ENCODE results near the gene C20orf144.

Gene C20orf144

DNA sequence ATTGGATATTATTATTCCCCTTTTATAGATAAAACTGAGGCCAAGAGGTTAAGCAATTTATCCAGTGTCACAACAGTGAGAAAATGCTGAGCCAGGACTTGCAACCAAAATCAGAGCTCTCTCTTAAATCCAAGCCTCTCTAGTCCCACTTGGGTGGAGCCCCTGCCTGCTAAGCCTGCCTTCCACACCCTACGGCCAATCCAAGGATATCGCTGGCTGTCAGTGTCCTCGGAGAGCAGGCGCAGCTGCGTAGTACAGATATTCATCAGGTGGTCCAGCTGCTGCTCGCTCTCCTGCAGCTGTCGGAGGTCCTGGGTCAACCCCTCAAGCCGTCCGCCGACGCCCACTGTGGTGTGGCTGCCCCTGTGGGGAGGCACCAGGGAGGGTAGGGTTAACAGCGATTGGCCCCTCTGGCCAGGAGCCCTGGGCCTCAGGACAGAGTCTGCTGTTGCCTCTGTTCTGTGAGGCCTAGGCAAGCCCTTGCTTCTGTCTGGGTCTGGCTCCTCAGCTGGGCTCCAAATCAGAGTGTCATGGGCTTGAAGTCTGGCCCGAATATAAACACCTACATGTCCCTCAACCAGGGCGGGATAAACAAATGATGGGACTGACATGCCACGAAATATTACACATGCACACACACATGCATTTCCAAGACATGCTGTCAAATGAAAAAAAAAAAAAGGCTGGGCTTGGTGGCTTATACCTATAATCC, 16.0 kb downstream of the C20orf144 start:
- no peak for DNase-seq

DNA sequence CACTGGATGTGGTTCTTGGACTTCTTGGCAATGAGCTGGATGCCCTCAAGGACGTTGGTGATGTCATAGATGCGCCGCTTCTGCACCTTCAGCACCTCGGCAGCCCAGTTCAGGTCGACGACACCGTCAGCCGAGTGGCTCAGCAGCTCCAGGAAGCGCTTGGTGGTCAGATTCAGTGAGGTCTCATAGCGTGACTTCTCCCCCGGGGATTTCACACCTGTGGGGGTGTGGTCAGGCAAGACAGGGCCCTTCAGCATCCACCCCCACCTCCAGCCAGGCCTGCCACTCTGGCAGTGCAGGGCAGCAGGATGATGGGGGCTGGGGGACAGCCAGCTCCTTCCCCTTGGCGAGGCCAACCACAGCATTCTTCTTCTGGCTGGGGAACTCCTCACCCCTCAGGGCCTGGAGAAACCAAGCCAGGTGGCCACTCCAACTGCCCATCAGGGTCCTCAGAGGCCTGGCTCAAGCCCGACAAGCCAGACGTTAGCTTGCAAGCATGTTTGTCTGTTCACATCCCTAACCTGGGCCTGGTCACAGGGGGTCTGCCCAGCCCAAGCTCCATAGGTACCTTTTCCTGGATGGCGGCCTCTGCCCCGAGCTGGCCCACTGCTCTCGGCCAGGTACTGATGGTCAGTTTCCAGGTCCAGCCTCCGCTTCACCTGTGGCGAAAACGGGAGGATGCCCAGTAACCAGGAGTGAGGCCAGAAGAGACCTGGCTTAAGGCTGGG, 17.8 kb downstream of the C20orf144 start:
- peak; percentile 66 to 73 for DNase-seq

- no peak for DNase-seq
These were observed 18.6 kb downstream of the C20orf144 start for GRCh38 chr20:33680686-33681085.

DNA sequence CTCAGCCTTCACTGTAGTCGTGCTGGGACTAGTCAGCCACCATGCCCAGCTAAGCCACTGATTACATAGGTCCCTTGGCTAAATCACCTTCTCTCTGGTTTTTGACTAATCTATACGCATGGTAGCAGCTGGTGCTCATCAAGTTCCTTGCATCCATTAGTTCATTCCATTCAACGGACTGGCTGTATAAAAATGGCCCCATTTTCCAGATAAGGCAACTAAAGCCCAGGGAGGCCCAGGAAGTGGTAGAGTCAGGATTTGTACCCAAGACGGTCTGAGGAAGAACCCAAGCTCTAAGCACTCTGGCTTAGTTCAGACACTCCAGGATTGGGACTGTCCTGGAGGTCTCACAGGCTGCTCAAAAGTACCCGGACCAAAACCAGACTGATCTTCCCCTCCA, 19.2 kb downstream of the C20orf144 start:
- no peak for DNase-seq

GRCh38 chr20:33681728-33682353, 19.7 kb downstream of the C20orf144 start:
- no peak for DNase-seq

GRCh38 chr20:33684533-33685327, 22.6 kb downstream of the C20orf144 start:
- DNase-seq: no peak

DNA sequence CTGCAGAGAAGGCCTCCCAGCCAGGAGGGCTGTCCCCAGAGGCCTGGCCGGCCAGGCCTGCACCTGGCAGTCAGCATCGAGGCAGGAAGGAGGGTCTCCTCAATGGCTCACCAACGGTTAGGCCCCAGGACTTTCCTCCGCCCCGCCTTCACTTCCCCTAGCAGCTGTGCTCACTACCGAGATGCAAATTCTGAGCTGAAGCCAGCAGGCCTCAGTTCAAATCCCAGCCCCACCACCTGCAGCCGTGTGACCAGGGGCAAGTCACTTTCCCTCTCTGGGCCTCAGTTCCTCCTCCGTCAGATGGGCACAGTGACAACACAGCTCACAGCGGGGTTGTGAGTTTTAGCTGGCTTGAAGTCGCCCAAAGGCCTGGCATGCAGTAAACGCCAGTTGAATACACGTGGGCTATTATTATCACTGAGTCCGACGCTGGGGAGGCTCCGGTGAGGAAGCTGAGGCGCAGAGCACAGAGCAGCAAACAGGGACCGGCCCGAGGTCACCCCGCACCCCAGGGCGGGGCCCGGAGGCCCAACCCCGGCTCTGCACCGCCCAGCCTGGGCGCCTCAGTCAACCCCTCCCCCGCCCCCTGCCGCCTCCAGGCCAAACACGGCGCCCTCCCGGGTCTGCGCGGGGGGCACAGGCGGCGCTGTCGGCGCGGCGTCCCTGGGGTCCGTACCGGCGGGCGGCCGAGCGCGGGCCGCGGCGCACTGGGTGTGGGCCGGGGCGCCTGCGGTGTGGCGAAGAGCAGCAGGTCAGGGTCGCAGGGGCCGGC, 23.4 kb downstream of the C20orf144 start:
- peak; percentile 36 to 43 for DNase-seq

DNA sequence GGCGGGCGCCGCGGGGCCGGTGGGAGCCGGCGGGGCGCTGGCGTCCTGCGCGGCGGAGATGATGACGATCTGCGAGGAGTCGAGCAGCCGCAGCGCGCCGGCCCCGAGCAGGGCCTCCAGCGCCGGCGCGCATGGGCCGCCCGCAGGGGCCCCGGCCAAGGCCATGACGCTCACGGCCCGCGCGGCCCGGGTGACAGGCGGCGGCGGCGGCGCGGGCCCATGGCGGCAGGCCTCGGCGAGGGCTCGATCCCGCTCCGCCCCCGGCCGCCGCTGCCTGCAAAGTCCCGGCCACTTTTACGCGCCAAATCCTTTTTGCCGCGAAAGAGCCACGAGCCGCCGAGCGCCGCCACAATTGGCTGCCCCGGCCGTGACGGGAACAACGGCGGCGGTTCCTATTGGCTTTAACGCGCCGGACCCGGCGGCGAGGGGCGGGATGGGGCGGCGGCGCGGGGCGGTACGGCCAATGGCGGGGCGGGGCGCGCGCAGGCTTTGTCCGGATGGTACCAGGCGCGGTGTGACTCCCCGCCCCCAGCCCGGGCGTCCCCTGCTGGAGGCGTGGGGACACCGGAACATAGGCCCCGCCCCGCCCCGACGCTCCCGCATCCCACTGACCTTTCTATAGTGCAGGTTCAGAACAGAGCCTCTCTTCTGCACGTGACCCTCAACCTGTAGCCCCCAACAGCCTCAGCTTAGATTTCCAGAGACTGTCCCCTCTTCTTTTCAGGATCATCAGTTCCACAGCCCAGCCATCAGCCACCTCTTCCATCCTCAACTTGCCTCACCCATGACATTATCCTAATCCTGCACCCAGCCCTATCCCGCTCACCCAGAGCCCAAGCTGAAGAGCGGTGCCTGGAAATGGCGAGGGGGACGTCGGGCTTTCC, 24.2 kb downstream of the C20orf144 start, which contains the start of gene E2F1:
TSS of gene E2F1 (minus strand) at position 286 of the 884 bp plus-strand sequence. CDS start at position 165, 121 bp downstream.
- DNase-seq: peak; percentile 94 to 95

DNA sequence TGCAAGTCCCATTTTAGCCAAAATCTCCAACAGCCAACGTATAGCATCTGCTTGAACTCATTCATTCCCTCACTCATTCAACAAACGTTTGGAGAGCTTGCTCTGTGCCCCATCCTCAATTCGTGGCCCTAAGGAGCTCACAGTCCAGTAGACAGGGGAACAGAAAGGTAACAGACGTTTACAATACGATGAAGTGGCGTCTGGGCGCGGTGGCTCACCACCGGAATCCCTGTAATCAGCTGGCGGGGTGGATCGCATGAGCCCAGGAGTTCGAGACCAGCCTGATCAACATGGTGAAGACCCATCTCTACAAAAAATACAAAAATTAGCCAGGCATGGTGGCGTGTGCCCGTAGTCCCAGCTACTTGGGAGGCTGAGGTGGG, 24.8 kb downstream of the C20orf144 start:
- no peak for DNase-seq

GRCh38 chr20:33687370-33687915, 25.3 kb downstream of the C20orf144 start:
- DNase-seq: peak in 1 of 2 donors; percentile 25

GRCh38 chr20:33687993-33688937, 26.1 kb downstream of the C20orf144 start:
- DNase-seq: no peak

GRCh38 chr20:33688938-33689424, 26.9 kb downstream of the C20orf144 start:
- DNase-seq: no peak

- no peak for DNase-seq
These were observed 27.4 kb downstream of the C20orf144 start for GRCh38 chr20:33689493-33689892.

DNA sequence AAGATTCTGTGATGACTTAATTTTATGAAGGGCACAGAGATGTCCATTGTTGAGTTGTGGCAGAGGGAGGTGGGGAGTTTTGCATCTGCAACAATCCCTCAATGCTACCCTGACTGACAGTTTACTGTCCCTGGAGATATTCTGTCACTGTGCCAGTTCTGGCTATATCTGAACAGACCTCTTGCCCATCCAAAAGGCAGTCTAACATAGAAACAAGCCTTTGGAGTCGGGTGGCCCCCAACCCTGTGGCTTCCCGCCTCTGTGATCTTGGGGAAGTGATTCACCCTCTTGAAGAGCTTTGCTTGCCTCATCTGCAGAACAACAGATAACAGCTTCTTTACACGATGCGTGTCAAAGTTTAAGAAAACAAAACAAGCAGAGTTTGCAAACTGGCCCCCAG, 27.8 kb downstream of the C20orf144 start:
- DNase-seq: peak; percentile 42 to 79

DNA sequence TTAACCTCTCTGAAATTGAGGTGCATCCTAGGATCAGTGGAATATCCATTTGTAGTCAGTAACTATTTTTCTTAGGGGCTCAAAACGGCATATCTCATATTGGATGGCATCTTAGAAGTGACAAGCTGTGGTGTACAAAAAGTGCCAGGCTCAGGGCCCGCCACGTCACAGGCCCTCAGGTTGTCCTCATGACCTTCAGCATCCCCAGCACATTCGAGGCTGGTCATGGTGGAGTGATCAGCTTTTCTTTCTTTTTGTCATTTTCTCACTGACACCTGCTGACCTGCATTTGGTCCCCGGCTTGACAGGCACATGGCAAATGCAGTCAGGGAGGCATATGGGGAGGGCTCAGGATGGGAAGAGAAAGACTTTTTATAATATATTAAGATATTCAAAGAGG, 31.2 kb downstream of the C20orf144 start:
- no peak for DNase-seq

GRCh38 chr20:33693741-33694638, 31.9 kb downstream of the C20orf144 start:
- no peak for DNase-seq

DNA sequence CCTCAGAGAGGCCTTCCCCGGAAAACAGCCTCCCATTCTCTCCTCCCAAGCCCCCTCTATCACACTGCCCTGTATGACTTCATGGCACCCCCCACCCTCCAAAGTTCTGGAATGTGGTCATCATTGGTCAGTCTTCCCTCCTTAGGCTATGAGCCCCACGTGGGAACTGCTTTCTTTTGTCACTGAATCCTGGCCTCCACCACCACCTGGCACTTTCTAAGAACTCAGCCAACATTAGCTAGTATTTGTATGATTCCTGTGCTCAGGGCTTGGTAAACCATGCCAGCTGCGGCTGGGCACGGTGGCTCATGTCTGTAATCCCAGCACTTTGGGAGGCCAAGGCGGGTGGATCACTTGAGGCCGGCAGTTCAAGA, 32.5 kb downstream of the C20orf144 start:
- DNase-seq: no peak

- DNase-seq: no peak
These were observed 34.3 kb downstream of the C20orf144 start for GRCh38 chr20:33696448-33696847.
